HG03575 (cell line): ENCODE measurements around the gene RNU5D-1.
"Not testable (repeated sequence)": the region's sequence is repeated elsewhere in the genome, so short reads cannot be mapped to it uniquely, and the experiment has no call there.

ENCODE experiments used
- ATAC-seq: cut with Tn5 transposase; IDR thresholded peaks from one replicate; pipeline ENCODE4 v1.9.1; 2021; ENCODE audit not compliant: unreplicated experiment, insufficient number of reproducible peaks, low FRiP score; ENCODE audit errors: extremely low read depth

RNU5D-1 gene

DNA sequence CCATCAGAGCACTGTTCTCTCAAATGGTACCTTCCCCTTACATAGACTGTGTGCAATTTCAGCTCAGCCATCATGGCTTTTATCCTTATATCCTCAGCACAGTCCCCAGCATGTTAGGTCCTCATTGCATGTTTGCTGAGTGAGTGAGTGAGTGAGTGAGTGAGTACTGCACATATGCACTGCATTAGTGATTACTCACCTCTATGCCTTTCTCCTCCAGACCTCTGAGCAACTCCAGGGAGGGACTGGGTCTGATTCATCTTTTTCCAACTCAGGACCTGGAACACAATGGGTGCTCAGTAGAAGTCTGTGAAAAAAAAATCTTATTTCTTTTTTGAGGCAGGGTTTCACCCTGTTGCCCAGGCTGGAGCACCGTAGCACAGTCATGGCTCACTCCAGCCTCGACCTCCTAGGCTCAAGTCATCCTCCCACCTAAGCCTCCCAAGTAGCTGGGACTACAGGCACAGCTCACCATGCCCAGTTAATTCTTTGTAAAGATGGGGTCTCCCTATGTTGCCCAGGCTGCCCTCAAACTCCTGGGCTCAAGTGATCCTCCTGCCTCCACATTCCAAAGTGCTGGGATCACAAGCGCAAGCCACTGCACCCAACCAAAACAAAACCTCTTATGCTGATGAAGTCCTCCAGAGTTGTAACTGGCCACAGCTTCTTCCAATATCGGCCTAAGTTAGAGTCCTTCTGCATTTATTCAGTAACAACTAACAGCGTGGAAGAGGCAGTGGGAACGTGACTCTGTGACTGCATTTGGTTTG is 23.7 kb downstream of the RNU5D-1 start:
- ATAC-seq = no peak

- ATAC-seq = no peak
Measured at GRCh38 chr1:44705938-44706337, 25.0 kb downstream of the RNU5D-1 start.

- no peak for ATAC-seq
Measured at GRCh38 chr1:44705470-44705869, 25.5 kb downstream of the RNU5D-1 start.

DNA sequence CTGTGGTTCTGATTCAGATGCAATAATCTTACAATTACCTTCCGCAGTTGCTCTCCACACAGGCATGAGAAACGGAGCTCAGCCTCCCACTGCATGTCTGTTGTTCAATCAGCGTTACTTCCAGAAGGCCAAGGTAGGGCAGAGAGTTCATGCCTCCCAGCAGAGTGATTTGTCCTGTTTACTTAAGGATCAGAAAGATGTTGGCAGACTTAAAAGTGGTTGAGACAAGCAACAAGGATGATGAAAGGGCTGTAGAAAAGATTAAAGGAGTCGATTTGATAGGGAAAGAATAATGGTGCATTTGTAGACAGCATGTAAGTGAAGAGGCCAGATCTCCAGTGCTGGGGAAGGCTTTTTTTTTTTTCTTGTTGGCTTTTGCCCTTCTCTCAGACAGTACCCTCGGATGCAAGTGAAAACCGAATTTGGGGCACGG is 29.8 kb downstream of the RNU5D-1 start:
- no peak for ATAC-seq

DNA sequence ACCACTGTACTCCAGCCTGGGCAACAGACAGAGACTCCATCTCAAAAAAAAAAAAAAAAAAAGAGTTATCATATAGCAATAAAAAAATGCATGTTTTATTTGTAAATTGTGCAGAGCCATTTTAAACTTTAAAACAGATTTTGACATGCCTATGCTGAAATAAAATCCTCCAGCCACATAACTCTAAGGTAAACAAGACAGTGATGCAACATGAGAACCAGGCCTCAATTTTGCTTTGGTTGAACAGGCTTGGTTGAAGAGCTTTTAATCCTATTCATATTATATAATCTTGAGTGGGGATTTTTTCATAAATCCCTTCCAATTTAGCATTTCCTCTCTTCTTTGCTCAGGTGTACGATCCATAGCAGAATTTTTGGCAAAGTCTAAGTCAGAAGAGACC is 30.4 kb downstream of the RNU5D-1 start:
- no peak for ATAC-seq

- not testable (repeated sequence) for ATAC-seq
Measured at GRCh38 chr1:44699375-44699774, 31.6 kb downstream of the RNU5D-1 start.

DNA sequence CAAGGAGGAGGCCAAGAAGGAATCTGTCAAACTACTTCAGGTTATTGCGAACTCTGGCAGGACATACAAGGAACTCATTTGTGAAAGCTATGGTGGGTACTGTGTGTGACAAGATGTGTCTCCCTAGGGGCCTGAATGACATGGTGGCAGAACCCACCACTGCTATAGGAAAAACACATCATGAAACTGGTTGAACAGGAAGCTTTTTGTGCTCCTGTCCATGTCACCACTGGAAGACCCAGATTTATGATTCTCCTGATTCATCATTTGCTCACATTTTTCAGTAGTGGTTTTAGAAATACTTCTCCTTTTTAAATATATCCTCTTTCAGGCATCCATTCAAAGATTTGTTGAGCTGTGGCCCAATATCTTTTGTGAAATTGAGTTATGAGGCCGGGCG is 32.8 kb downstream of the RNU5D-1 start:
- ATAC-seq = no peak

DNA sequence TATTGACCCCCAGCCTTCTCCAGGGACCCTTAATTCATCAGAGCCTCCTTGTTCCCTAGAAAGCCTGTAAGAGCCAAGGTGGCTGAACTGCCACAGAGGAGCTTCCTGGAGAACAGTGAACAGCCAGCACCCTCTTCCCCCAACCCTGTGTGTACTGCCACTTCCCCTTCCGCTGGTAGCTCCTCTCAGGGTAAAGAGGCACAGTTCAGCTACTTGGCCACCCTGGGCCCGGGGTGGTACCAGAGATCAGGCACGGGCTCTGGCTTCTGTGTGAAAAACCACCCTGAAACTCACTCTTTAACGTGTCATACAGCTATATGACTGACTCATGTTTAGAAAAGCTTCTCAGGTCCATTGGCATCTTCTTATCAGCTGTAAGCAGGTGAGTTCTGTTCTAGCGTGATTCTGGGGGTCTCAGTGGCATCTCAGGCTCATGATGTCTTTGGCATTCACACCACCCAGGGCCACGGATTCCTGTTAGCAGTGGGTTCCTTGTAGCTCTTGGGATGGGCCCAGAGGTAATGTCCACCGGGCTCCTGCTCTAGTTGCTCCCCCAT is 34.1 kb downstream of the RNU5D-1 start:
- ATAC-seq = no peak

- ATAC-seq = no peak
Measured at GRCh38 chr1:44696101-44696500, 34.9 kb downstream of the RNU5D-1 start.

DNA sequence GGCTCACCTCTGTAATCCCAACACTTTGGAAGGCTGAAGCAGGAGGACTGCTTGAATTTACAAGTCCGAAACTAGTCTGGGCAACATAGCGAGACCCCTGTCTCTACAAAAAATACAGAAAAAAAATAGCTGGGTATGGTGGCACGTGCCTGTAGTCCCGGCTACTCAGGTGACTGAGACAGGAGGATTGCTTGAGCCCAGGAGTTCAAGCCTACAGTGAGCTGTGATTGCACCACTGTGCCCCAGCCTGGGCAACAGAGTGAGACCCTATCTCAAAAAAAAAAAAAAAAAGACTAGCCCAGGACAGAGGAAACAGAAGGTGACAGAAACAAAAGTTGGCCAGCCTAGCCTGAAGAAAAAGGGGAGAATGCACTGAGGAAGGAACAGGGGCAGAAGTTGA is 35.3 kb downstream of the RNU5D-1 start:
- ATAC-seq = no peak

GRCh38 chr1:44694863-44695478 is 36.0 kb downstream of the RNU5D-1 start:
- no peak for ATAC-seq

DNA sequence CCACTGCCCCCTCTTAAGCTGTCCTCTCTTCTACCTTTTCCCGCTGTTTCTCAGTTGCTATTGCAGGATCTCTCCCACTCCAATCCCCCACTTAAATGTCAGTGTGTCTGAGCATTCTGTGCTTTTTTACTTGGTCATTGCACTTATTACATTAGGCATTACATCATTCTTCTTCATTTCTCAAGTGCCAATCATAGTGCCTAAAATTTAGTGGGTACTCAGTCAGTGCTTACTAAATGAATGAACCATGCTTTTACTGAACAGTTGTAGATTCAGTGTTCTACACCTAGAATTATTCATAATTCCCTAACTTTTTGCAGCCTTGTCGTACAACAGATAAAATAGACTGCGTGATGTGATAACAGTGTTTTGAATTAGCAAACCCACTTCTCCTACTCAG is 37.1 kb downstream of the RNU5D-1 start:
- no peak for ATAC-seq

DNA sequence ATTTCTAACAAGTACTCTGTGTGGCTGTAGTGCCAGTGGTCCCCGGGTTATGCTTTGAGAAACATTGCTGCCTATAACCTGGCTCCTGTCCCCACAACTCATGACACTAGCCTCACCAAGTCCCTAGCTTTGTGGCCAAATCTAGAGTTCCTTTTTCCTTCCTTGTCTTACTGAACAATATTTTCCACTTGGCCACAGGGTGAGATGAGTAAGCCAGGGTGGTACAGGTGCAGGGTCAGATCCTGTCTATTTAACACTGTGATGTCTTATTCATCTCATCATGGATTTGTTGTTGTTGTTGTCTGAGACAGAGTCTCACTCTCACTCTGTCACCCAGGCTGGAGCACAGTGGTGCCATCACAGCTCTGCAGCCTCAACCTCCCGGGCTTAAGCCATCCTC is 37.8 kb downstream of the RNU5D-1 start:
- no peak for ATAC-seq

GRCh38 chr1:44689447-44689765 is 41.6 kb downstream of the RNU5D-1 start:
- no peak for ATAC-seq

DNA sequence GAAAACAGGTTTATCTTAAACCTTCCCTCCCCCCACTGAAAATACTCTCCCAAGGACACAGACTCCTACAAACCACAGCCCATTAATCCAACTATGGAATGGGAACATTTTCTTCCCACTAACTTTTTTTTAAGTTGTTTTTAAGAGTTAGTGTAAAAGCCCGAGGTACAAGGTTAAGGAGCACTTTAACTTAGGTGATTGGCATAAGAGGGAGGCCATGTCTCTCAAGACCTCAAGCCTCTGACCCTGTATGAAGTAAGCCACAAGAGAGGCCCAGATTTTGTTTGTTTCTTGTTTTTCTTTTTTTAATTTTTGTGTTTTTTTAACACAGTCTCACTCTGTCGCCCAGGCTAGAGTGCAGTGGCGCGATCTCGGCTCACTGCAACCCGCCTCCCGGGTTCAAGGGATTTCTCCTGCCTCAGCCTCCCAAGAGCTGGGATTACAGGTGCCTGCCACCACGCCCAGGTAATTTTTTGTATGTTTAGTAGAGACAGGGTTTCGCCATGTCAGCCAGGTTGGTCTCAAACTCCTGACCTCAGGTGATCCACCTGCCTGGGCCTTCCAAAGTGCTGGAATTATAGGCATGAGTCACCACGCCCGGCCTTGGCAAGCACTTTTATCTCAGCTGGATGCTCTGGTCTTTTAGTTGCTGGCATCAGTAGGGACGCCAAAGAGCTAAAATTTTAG is 42.1 kb downstream of the RNU5D-1 start:
- ATAC-seq = no peak

- ATAC-seq = no peak
Measured at GRCh38 chr1:44685881-44686280, 45.1 kb downstream of the RNU5D-1 start.

GRCh38 chr1:44685218-44685617 is 45.8 kb downstream of the RNU5D-1 start:
- no peak for ATAC-seq

DNA sequence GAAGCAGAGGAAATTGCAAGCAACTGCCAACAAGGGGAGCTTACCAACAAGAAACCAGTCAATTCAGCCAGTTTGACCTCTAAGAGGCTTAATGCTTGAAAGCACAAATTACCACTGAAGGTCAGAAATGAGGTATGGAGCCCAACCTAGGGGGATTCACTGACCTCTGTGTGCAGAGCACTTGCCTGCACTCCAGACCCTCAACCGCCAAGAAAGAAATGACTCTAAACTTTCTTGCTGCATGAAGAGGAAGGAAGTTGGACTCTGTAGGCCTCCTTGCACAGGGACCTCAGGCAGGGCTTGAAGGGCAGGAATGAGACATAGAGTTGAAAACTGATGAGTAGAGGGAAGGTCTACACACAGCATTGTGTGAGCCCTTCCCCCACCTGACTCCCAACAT is 46.4 kb downstream of the RNU5D-1 start:
- peak; percentile 44 for ATAC-seq

DNA sequence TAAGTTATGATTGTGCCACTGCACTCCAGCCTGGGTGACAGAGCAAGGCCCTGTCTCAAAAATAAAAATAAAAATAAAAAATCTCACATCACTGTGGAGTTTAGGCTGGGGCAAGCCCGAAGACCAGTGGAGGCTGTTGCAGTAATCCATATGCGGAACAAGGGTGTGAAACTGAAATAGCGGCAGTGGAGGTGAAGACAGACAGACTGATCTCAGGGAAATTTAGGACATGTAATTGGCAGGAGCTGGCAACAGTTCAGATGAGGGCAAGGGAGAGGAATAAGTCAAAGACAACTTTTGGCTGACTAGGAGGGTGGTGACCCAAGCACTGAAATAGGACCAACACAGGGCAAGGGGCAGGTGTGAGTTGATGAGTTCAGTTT is 48.1 kb downstream of the RNU5D-1 start:
- no peak for ATAC-seq
